HEK293 (cell line): ENCODE results near the gene OR4D11.
A peak's percentile ranks its signal among the peaks of the same experiment; 100 is the strongest.

Source experiments
- CTCF ChIA-PET: fragments of 350-600 bp; formaldehyde crosslinking; extraction: SDS; loops from one replicate; lab custom pipeline; 2021; ENCODE audit warnings: antibody characterized with exemption; lab: Yijun Ruan, JAX
- POLR2A ChIA-PET: fragments of 300-600 bp; formaldehyde crosslinking; extraction: SDS; loops from one replicate; lab custom pipeline; 2020; ENCODE audit warnings: antibody characterized with exemption, inconsistent platforms; lab: Yijun Ruan, JAX
- H3K27ac ChIP-seq: fragments of 200-500 bp; sonication (Bioruptor generic); 2 replicates; pipeline ENCODE4 v1.5.1; 2014; ENCODE audit warnings: low read depth, low read length, control low read depth, inconsistent platforms; ENCODE audit errors: extremely low read depth
- H3K36me3 ChIP-seq, 2 experiments: fragments of 200-500 bp in 1 of 2; sonication (Bioruptor generic) in 1 of 2; 1 replicate in 1 of 2; 2 replicates in 1 of 2; pipeline ENCODE4 v1.5.1; 2014 to 2017; ENCODE audit warnings: inconsistent platforms in 2 of 2, low read length in 2 of 2; ENCODE audit not compliant: control insufficient read depth in 2 of 2, insufficient read depth in 1 of 2
- H3K4me1 ChIP-seq: fragments of 200-500 bp; sonication (Bioruptor generic); 2 replicates; pipeline ENCODE4 v1.5.1; 2014; ENCODE audit warnings: mild to moderate bottlenecking, low read length, inconsistent platforms; ENCODE audit not compliant: control insufficient read depth, insufficient read depth
- H3K4me3 ChIP-seq: 2 replicates; pipeline ENCODE4 v1.5.1; 2011; ENCODE audit warnings: low read depth, mild to moderate bottlenecking, control low read depth, low read length, moderate library complexity
- H3K9me3 ChIP-seq: fragments of 200-500 bp; sonication (Bioruptor generic); 2 replicates; pipeline ENCODE4 v1.5.1; 2014; ENCODE audit warnings: low read depth, low read length, inconsistent platforms; ENCODE audit not compliant: control insufficient read depth, insufficient read depth
- FEZF1 ChIP-seq: fragments of 450-650 bp; formaldehyde crosslinking; IDR thresholded peaks from 2 replicates; pipeline ENCODE4 v1.5.1; 2016; ENCODE audit warnings: missing biosample characterization, missing genetic modification characterization
- KLF10 ChIP-seq: fragments of 450-650 bp; IDR thresholded peaks from 2 replicates; pipeline ENCODE4 v1.5.1; 2018; ENCODE audit warnings: missing biosample characterization, mild to moderate bottlenecking, missing genetic modification characterization
- KLF16 ChIP-seq: fragments of 450-650 bp; formaldehyde crosslinking; IDR thresholded peaks from 2 replicates; pipeline ENCODE4 v1.5.1; 2017; ENCODE audit warnings: missing biosample characterization, missing genetic modification characterization
- KLF7 ChIP-seq: fragments of 450-650 bp; formaldehyde crosslinking; IDR thresholded peaks from 2 replicates; pipeline ENCODE4 v1.5.1; 2016; ENCODE audit warnings: missing biosample characterization, missing genetic modification characterization, borderline replicate concordance
- MEIS1 ChIP-seq: sonication (generic); formaldehyde crosslinking; IDR thresholded peaks from 2 replicates; pipeline ENCODE4 v1.8.1; 2022; ENCODE audit warnings: missing genetic modification reagents, mild to moderate bottlenecking, borderline replicate concordance
- OVOL3 ChIP-seq: fragments of 450-650 bp; formaldehyde crosslinking; IDR thresholded peaks from 2 replicates; pipeline ENCODE4 v1.5.1; 2016; ENCODE audit warnings: missing biosample characterization, missing genetic modification characterization
- REPIN1 ChIP-seq: fragments of 450-650 bp; formaldehyde crosslinking; IDR thresholded peaks from 2 replicates; pipeline ENCODE4 v1.5.1; 2017; ENCODE audit warnings: missing biosample characterization, missing genetic modification characterization, low read depth
- REST ChIP-seq: fragments of 450-650 bp; formaldehyde crosslinking; IDR thresholded peaks from 2 replicates; pipeline ENCODE4 v1.5.1; 2016; ENCODE audit warnings: missing biosample characterization, missing genetic modification characterization
- SCRT1 ChIP-seq: fragments of 450-650 bp; formaldehyde crosslinking; IDR thresholded peaks from 2 replicates; pipeline ENCODE4 v1.5.1; 2016; ENCODE audit warnings: missing biosample characterization, missing genetic modification characterization, borderline replicate concordance
- SCRT2 ChIP-seq: fragments of 450-650 bp; formaldehyde crosslinking; IDR thresholded peaks from 2 replicates; pipeline ENCODE4 v1.5.1; 2016; ENCODE audit warnings: missing biosample characterization, missing genetic modification characterization
- TRIM28 ChIP-seq: IDR thresholded peaks from 2 replicates; pipeline ENCODE4 v1.6.1; 2011; ENCODE audit warnings: low read length, control low read depth, borderline replicate concordance
- YY2 ChIP-seq: fragments of 450-650 bp; formaldehyde crosslinking; IDR thresholded peaks from 2 replicates; pipeline ENCODE4 v1.5.1; 2016; ENCODE audit warnings: missing biosample characterization, missing genetic modification characterization
- ZBTB21 ChIP-seq: fragments of 450-650 bp; formaldehyde crosslinking; IDR thresholded peaks from 2 replicates; pipeline ENCODE4 v1.5.1; 2017; ENCODE audit warnings: missing biosample characterization, missing genetic modification characterization
- ZFP41 ChIP-seq: fragments of 450-650 bp; formaldehyde crosslinking; IDR thresholded peaks from 2 replicates; pipeline ENCODE4 v1.5.1; 2016; ENCODE audit warnings: missing biosample characterization, missing genetic modification characterization, borderline replicate concordance
- ZNF121 ChIP-seq: fragments of 450-650 bp; formaldehyde crosslinking; IDR thresholded peaks from 2 replicates; pipeline ENCODE4 v1.5.1; 2016; ENCODE audit warnings: missing biosample characterization, missing genetic modification characterization
- ZNF133 ChIP-seq: fragments of 450-650 bp; formaldehyde crosslinking; IDR thresholded peaks from 2 replicates; pipeline ENCODE4 v1.5.1; 2016; ENCODE audit warnings: missing biosample characterization, missing genetic modification characterization
- ZNF18 ChIP-seq: fragments of 450-650 bp; formaldehyde crosslinking; IDR thresholded peaks from 2 replicates; pipeline ENCODE4 v1.5.1; 2016; ENCODE audit warnings: missing biosample characterization, missing genetic modification characterization
- ZNF37A ChIP-seq: fragments of 450-650 bp; IDR thresholded peaks from 2 replicates; pipeline ENCODE4 v1.5.1; 2018; ENCODE audit warnings: missing biosample characterization, missing genetic modification characterization
- ZNF433 ChIP-seq: fragments of 450-650 bp; formaldehyde crosslinking; IDR thresholded peaks from 2 replicates; pipeline ENCODE4 v1.5.1; 2016; ENCODE audit warnings: missing biosample characterization, missing genetic modification characterization, low read depth
- ZNF473 ChIP-seq: fragments of 450-650 bp; formaldehyde crosslinking; IDR thresholded peaks from 2 replicates; pipeline ENCODE4 v1.5.1; 2017; ENCODE audit warnings: missing biosample characterization, missing genetic modification characterization
- ZNF558 ChIP-seq: fragments of 450-650 bp; formaldehyde crosslinking; IDR thresholded peaks from 2 replicates; pipeline ENCODE4 v1.5.1; 2016; ENCODE audit warnings: missing biosample characterization, missing genetic modification characterization
- ZNF677 ChIP-seq: fragments of 450-650 bp; IDR thresholded peaks from 2 replicates; pipeline ENCODE4 v1.5.0; 2018; ENCODE audit warnings: missing biosample characterization, mild to moderate bottlenecking, missing genetic modification characterization, moderate library complexity
- ZNF830 ChIP-seq: fragments of 450-650 bp; IDR thresholded peaks from 2 replicates; pipeline ENCODE4 v1.5.0; 2018; ENCODE audit warnings: missing biosample characterization, missing genetic modification characterization, low read depth, mild to moderate bottlenecking, moderate library complexity
- TF ChIP-seq, protein P1 (sequence below): fragments of 450-650 bp; formaldehyde crosslinking; IDR thresholded peaks from 2 replicates; pipeline ENCODE4 v1.5.1; 2016; ENCODE audit warnings: missing biosample characterization, missing genetic modification characterization, borderline replicate concordance
- TF ChIP-seq, protein P2 (sequence below): fragments of 450-650 bp; formaldehyde crosslinking; optimal IDR thresholded peaks from 2 replicates; pipeline ENCODE3; 2016; ENCODE audit warnings: missing biosample characterization, mild to moderate bottlenecking, missing genetic modification characterization
- TF ChIP-seq, protein P3 (sequence below): sonication (generic); formaldehyde crosslinking; IDR thresholded peaks from 2 replicates; pipeline ENCODE4 v1.8.1; 2022; ENCODE audit warnings: mild to moderate bottlenecking, moderate library complexity, missing genetic modification reagents

OR4D11 gene

GRCh38 chr11:59550368-59550841, 47.0 kb downstream of the OR4D11 start (continued):
- TF ChIP-seq REST, result no peak
- TF ChIP-seq ZFP41, result no peak
- TF ChIP-seq, all 188 proteins: peak for 85

GRCh38 chr11:59550842-59551658, 47.7 kb downstream of the OR4D11 start:
- ChIA-PET CTCF (interaction anchor here (0.9 to 1.3 kb wide), 2 partner anchors 14 to 129 kb away, joined by 3 read pairs; no protein-coding TSS in a partner anchor), POLR2A (interaction anchor here (0.6 to 1.3 kb wide), 5 partner anchors 10 to 118 kb away, joined by 3 to 6 read pairs (median 4); partner anchors contain the start of genes OSBP and PATL1)
- Histone ChIP-seq H3K4me3 (peak overlapping the region; percentile 46), H3K36me3 (no peaks in the 10 kb centered on the region), H3K4me1 (no peaks in the 10 kb centered on the region), H3K9me3 (no peaks in the 10 kb centered on the region), H3K27ac (peak overlapping the region; percentile 1; the same call in 1 of the 2 replicates)
- TF ChIP-seq ZNF18 (tag by site-specific recombination) (no peak), SCRT1 (no peak), TRIM28 (peak; percentile 59; the same call in 1 of the 2 replicates), KLF7 (tag by site-specific recombination) (peak; percentile 28; the same call in 1 of the 2 replicates), ZNF133 (no peak), YY2 (tag by site-specific recombination) (peak; percentile 34; the same call in 1 of the 2 replicates), ZNF677 (tag by site-specific recombination) (no peak), ZNF473 (no peak), MEIS1 (no peak), SCRT2 (tag by site-specific recombination) (no peak), KLF16 (tag by site-specific recombination) (no peak), ZNF433 (tag by site-specific recombination) (no peak), ZNF121 (tag by site-specific recombination) (no peak), ZNF37A (no peak), ZNF558 (no peak), ZBTB21 (tag by site-specific recombination) (no peak; the same call in 1 of the 2 replicates), REPIN1 (tag by site-specific recombination) (no peak), ZNF830 (tag by site-specific recombination) (0 out of 2 replicates have a peak, but pooled peaks have one; percentile 2), KLF10 (no peak; the same call in 1 of the 2 replicates), OVOL3 (no peak), FEZF1 (tag by site-specific recombination) (peak; percentile 43)
- TF ChIP-seq, protein P1, sequence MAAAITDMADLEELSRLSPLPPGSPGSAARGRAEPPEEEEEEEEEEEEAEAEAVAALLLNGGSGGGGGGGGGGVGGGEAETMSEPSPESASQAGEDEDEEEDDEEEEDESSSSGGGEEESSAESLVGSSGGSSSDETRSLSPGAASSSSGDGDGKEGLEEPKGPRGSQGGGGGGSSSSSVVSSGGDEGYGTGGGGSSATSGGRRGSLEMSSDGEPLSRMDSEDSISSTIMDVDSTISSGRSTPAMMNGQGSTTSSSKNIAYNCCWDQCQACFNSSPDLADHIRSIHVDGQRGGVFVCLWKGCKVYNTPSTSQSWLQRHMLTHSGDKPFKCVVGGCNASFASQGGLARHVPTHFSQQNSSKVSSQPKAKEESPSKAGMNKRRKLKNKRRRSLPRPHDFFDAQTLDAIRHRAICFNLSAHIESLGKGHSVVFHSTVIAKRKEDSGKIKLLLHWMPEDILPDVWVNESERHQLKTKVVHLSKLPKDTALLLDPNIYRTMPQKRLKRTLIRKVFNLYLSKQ (tag by site-specific recombination), result no peak
- TF ChIP-seq, protein P2, sequence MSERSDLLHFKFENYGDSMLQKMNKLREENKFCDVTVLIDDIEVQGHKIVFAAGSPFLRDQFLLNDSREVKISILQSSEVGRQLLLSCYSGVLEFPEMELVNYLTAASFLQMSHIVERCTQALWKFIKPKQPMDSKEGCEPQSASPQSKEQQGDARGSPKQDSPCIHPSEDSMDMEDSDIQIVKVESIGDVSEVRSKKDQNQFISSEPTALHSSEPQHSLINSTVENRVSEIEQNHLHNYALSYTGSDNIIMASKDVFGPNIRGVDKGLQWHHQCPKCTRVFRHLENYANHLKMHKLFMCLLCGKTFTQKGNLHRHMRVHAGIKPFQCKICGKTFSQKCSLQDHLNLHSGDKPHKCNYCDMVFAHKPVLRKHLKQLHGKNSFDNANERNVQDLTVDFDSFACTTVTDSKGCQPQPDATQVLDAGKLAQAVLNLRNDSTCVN (tag by site-specific recombination), result no peak
- TF ChIP-seq, protein P3, sequence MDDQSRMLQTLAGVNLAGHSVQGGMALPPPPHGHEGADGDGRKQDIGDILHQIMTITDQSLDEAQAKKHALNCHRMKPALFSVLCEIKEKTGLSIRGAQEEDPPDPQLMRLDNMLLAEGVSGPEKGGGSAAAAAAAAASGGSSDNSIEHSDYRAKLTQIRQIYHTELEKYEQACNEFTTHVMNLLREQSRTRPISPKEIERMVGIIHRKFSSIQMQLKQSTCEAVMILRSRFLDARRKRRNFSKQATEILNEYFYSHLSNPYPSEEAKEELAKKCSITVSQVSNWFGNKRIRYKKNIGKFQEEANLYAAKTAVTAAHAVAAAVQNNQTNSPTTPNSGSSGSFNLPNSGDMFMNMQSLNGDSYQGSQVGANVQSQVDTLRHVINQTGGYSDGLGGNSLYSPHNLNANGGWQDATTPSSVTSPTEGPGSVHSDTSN (CRISPR knock-in tag), result no peak
